ENCODE data around the gene ATP8B3. TPM values are rescaled to one million over a fixed set of nuclear protein-coding genes. Genes with fewer than 3 reads are reported as not detected.

Gene ATP8B3
- total and polyA plus RNA-seq, 9 of the 15 experiments (the other 6 are each of a cell fraction or from before 2014, with no cell fraction given), result 1.2 to 12.3 (median 3.8) TPM

- intact Hi-C loops (cut with micrococcal nuclease), result loop anchor here (1.0 to 2.0 kb wide), 3 partner anchors 20 to 51 kb away; partner anchors contain the start of gene ATP8B3
- peak overlapping the region; percentile 94 for H2AFZ ChIP-seq (ENCODE audit: low read depth, low read length)
- no peak for TF ChIP-seq GTF3C2 (IDR thresholded peaks at IDR 0.05; ENCODE audit: borderline replicate concordance, extremely low read depth, insufficient read length)
- no peak for TF ChIP-seq ZNF277 (CRISPR knock-in tag; IDR thresholded peaks at IDR 0.05; ENCODE audit: borderline replicate concordance)
- no peak for TF ChIP-seq NR2F6 (CRISPR knock-in tag; IDR thresholded peaks at IDR 0.05)
- 0 out of 2 replicates have a peak, but pooled peaks have one; percentile 69 for TF ChIP-seq RB1 (IDR thresholded peaks at IDR 0.05; ENCODE audit: low read depth)
- TF ChIP-seq BCOR (IDR thresholded peaks at IDR 0.05), result peak; percentile 37; the same call in 1 of the 2 replicates
- TF ChIP-seq MEF2D (tag; conservative IDR thresholded peaks at IDR 0.05; ENCODE audit: low read depth), result no peak
- TF ChIP-seq GATAD2B (IDR thresholded peaks at IDR 0.05; ENCODE audit: borderline replicate concordance), result no peak
- no peak for TF ChIP-seq HES1 (IDR thresholded peaks at IDR 0.05; ENCODE audit: low read depth)
- TF ChIP-seq CXXC5 (CRISPR knock-in tag; IDR thresholded peaks at IDR 0.05), result peak; percentile 70
- no peak for TF ChIP-seq CEBPB (tag; IDR thresholded peaks at IDR 0.05)
- TF ChIP-seq RFX5 (IDR thresholded peaks at IDR 0.05; ENCODE audit: low read depth, low read length), result no peak
- TF ChIP-seq MBD2 (IDR thresholded peaks at IDR 0.05; ENCODE audit: borderline replicate concordance, low read depth), result no peak
- no peak for TF ChIP-seq ELK3 (CRISPR knock-in tag; IDR thresholded peaks at IDR 0.05)
- TF ChIP-seq NFYB (IDR thresholded peaks at IDR 0.05; ENCODE audit: extremely low read depth, insufficient read length), result no peak
- TF ChIP-seq BHLHE40 (IDR thresholded peaks at IDR 0.05; ENCODE audit: low read length), result no peak
Observed at GRCh38 chr19:1774989-1775772, 36.9 kb downstream of the ATP8B3 start.

More at GRCh38 chr19:1774989-1775772, 36.9 kb downstream of the ATP8B3 start:
- peak; percentile 84 to 89 (median 86) for DNase-seq (ENCODE audit: extremely low read depth in 1 of 4, low spot score in 3 of 4)
- Histone ChIP-seq H3K4me2 (ENCODE audit: insufficient read depth, low read length) (peak overlapping the region; percentile 70), H3K4me3 (peak overlapping the region; percentile 25), H3K9me3 (replicated peaks; ENCODE audit: control insufficient read depth, insufficient read depth, low read depth, low read length) (peaks cover 11% of the 10 kb centered on the region), H3K79me2 (ENCODE audit: control insufficient read depth, insufficient read depth, low read length) (no peaks in the 10 kb centered on the region), H3K27ac (ENCODE audit: extremely low read depth, low read depth, low read length) (no peak overlapping the region), H3K36me3 (ENCODE audit: control insufficient read depth, insufficient read depth, low read length) (no peaks in the 10 kb centered on the region), H4K20me1 (replicated peaks; ENCODE audit: control insufficient read depth, insufficient read depth, low read length) (no peaks in the 10 kb centered on the region), H3K27me3 (ENCODE audit: control insufficient read depth in 2 of 2, insufficient read depth in 2 of 2, low read length in 2 of 2) (peaks cover 0 to 19% of the 10 kb centered on the region in 2 experiments; a peak in 1 of 5 replicates), H3K4me1 (replicated peaks in 1 of 2; ENCODE audit: control insufficient read depth in 2 of 2, insufficient read depth in 2 of 2, low read length in 2 of 2) (peaks cover 0 to 26% of the 10 kb centered on the region in 2 experiments; a peak in 3 of 5 replicates), H3K9ac (ENCODE audit: insufficient read depth in 1 of 2, low read depth in 2 of 2, low read length in 2 of 2) (peak overlapping the region in 1 of 2 experiments; percentile 80; a peak in 2 of 4 replicates), H3K9me1 (ENCODE audit: control insufficient read depth, insufficient read depth, low read length) (no peaks in the 10 kb centered on the region)
- no TSS peak for BruUV-seq (replicated peaks)
- in situ Hi-C loops (cut with MboI), result no loop called here
- WGBS (ENCODE audit: insufficient coverage, low coverage, missing lambda C conversion rate), result 4% methylated on average over 37 of the region's 59 CpGs
- FAIRE-seq, result peak; percentile 83
- CTCF ChIA-PET (ENCODE audit: low intra/inter-chr PET ratio), result interaction anchor here (0.6 to 1.6 kb wide), 5 partner anchors 21 to 103 kb away, joined by 3 to 7 read pairs (median 3); partner anchors contain the start of genes ATP8B3 and REXO1
- POLR2A ChIA-PET, result no interaction called here
- peak; percentile 98 for ATAC-seq
